Astrocyte (in vitro differentiated cells and primary cell): ENCODE data around the gene RIMKLB. TPM values are rescaled to one million over a fixed set of nuclear protein-coding genes. Genes with fewer than 3 reads are reported as not detected.

Experiments used
- DNase-seq: peaks from one replicate; pipeline ENCODE4 v3.0.0-alpha.2; 2010; ENCODE audit warnings: low read depth
- FAIRE-seq: peaks from 2 replicates; lab custom pipeline; 2011; peaks lifted over from hg19 to GRCh38; lab: Jason Lieb, UNC
- H2AFZ ChIP-seq: 2 replicates; pipeline ENCODE4 v1.6.0; 2012; ENCODE audit warnings: low read depth, low read length, inconsistent platforms
- H3K27ac ChIP-seq: 2 replicates; pipeline ENCODE4 v1.5.1; 2011; ENCODE audit warnings: low read depth, low read length, inconsistent platforms
- H3K27me3 ChIP-seq: 2 replicates; pipeline ENCODE4 v1.6.0; 2011; ENCODE audit warnings: low read length, inconsistent platforms; ENCODE audit not compliant: insufficient read depth
- H3K36me3 ChIP-seq: 2 replicates; pipeline ENCODE4 v1.5.1; 2011; ENCODE audit warnings: low read length, inconsistent platforms; ENCODE audit not compliant: insufficient read depth
- H3K4me1 ChIP-seq: 2 replicates; pipeline ENCODE4 v1.5.1; 2011; ENCODE audit warnings: low read length, inconsistent platforms; ENCODE audit not compliant: insufficient read depth
- H3K4me2 ChIP-seq: 2 replicates; pipeline ENCODE4 v1.6.0; 2012; ENCODE audit warnings: low read length, inconsistent platforms
- H3K4me3 ChIP-seq: 2 replicates; pipeline ENCODE4 v1.5.1; 2011; ENCODE audit warnings: low read depth, mild to moderate bottlenecking, low read length, inconsistent platforms; ENCODE audit not compliant: insufficient read depth
- H3K79me2 ChIP-seq: 2 replicates; pipeline ENCODE4 v1.6.0; 2012; ENCODE audit warnings: mild to moderate bottlenecking, low read length, inconsistent platforms; ENCODE audit not compliant: insufficient read depth
- H3K9ac ChIP-seq: 2 replicates; pipeline ENCODE4 v1.6.0; 2012; ENCODE audit warnings: mild to moderate bottlenecking, low read length, inconsistent platforms
- H3K9me3 ChIP-seq: 2 replicates; pipeline ENCODE4 v1.5.1; 2012; ENCODE audit warnings: low read depth, mild to moderate bottlenecking, low read length, inconsistent platforms; ENCODE audit not compliant: insufficient read depth
- H4K20me1 ChIP-seq: 2 replicates; pipeline ENCODE4 v1.6.0; 2012; ENCODE audit warnings: low read length, inconsistent platforms; ENCODE audit not compliant: insufficient read depth
- H3K27ac Mint-ChIP-seq: one replicate; pipeline ENCODE4 v1.8.0; 2021; ENCODE audit warnings: mild to moderate bottlenecking, mixed read lengths; ENCODE audit not compliant: unreplicated experiment
- H3K27me3 Mint-ChIP-seq: one replicate; pipeline ENCODE4 v1.8.0; 2021; ENCODE audit warnings: low read depth, mixed read lengths; ENCODE audit not compliant: unreplicated experiment
- H3K36me3 Mint-ChIP-seq: one replicate; pipeline ENCODE4 v1.8.0; 2021; ENCODE audit warnings: low read depth, mixed read lengths; ENCODE audit not compliant: unreplicated experiment
- H3K4me1 Mint-ChIP-seq: one replicate; pipeline ENCODE4 v1.8.0; 2021; ENCODE audit warnings: low read depth, mixed read lengths; ENCODE audit not compliant: unreplicated experiment
- H3K4me3 Mint-ChIP-seq: one replicate; pipeline ENCODE4 v1.8.0; 2021; ENCODE audit warnings: mild to moderate bottlenecking, moderate library complexity, mixed read lengths; ENCODE audit not compliant: unreplicated experiment
- H3K9me3 Mint-ChIP-seq: one replicate; pipeline ENCODE4 v1.8.0; 2021; ENCODE audit warnings: mild to moderate bottlenecking, mixed read lengths; ENCODE audit not compliant: unreplicated experiment
- EZH2 ChIP-seq: IDR thresholded peaks from 2 replicates; pipeline ENCODE4 v1.6.1; 2012; ENCODE audit warnings: mild to moderate bottlenecking, low read length, inconsistent platforms; ENCODE audit not compliant: insufficient read depth
- total RNA-seq: library from RNA; stranded (reverse); gene quantifications from 2 replicates; pipeline ENCODE4 v1.2.1, GENCODE V29; 2021
- TF ChIP-seq, protein P1 (sequence below): IDR thresholded peaks from 2 replicates; pipeline ENCODE4 v1.5.1; 2011; ENCODE audit warnings: low read depth, mild to moderate bottlenecking, inconsistent platforms, low read length, moderate library complexity; ENCODE audit not compliant: insufficient read depth

Gene RIMKLB
- total RNA-seq, 1 donor from 2014 or later = 36.6 TPM

DNA sequence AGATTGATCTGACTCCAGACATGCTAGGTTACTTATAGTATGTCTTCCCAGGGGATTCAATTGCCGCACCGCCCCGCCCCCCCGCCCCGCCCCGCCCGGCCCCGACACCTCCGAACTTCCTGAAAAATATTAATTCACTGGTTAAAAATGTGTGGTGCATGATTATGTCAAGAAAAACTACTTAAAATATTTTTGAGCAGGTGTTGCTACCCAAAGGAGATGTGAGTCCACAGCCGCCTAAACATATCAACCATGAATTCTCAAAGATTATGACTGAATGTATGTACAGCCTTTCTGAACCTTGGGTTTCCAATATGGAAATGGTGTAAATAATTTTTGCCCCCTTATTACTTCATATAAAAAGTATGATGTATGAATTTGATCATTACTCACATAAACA, 2.7 kb upstream of the RIMKLB start:
- H3K9me3 Mint-ChIP-seq = no peaks in the 10 kb centered on the region
- H3K4me1 Mint-ChIP-seq = peaks cover 23% of the 10 kb centered on the region

DNA sequence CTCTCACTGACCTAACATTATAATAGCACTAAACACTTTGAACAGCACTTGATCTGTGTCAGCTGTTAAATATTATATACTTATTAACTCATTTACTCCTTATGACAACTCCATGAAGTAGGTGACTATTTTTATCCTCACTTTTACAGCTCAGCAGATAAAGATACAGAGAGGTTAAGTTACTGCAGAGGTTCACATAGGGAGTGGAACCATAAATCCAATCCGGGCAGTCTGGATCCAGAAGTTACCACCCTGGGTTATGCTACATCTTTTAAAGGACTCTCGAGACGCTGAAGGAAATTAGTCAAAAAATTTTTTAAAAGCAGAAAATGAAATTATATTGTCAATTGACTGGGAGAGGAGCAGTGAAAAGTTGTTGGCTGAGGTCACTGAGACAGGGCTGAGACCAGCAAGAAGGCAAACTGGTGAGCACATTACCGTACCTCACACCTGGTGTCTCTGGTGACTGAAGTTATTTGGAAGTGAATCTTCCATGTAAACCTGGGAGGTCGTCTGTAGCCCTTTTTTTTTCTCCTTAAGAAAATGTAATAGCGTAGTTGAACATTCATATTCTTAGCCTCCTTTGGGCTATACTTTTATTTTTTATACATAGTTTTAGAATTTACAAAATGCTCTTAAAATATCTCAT, 1.2 kb upstream of the RIMKLB start:
- no peak for FAIRE-seq
- peak overlapping the region; percentile 92 for H3K4me3 Mint-ChIP-seq

More for the DNA sequence above, 2.7 kb upstream of the RIMKLB start:
- no peaks in the 10 kb centered on the region for H3K27me3 ChIP-seq
- Mint-ChIP-seq H3K27ac (no peak overlapping the region), H3K4me3 (no peak overlapping the region), H3K36me3 (no peaks in the 10 kb centered on the region), H3K27me3 (no peaks in the 10 kb centered on the region)
- no peaks in the 10 kb centered on the region for H3K36me3 ChIP-seq
- peaks cover 10% of the 10 kb centered on the region for H3K4me1 ChIP-seq
- no peak overlapping the region for H3K27ac ChIP-seq
- DNase-seq (no peak), FAIRE-seq (no peak)
- H3K4me2 ChIP-seq = no peak overlapping the region
- H3K79me2 ChIP-seq = peaks cover 21% of the 10 kb centered on the region
- H3K9ac ChIP-seq = no peak overlapping the region
- no peak overlapping the region for H3K4me3 ChIP-seq
- H3K9me3 ChIP-seq = no peaks in the 10 kb centered on the region
- no peak overlapping the region for H2AFZ ChIP-seq
- peaks cover 13% of the 10 kb centered on the region for H4K20me1 ChIP-seq
- TF ChIP-seq, protein P1, sequence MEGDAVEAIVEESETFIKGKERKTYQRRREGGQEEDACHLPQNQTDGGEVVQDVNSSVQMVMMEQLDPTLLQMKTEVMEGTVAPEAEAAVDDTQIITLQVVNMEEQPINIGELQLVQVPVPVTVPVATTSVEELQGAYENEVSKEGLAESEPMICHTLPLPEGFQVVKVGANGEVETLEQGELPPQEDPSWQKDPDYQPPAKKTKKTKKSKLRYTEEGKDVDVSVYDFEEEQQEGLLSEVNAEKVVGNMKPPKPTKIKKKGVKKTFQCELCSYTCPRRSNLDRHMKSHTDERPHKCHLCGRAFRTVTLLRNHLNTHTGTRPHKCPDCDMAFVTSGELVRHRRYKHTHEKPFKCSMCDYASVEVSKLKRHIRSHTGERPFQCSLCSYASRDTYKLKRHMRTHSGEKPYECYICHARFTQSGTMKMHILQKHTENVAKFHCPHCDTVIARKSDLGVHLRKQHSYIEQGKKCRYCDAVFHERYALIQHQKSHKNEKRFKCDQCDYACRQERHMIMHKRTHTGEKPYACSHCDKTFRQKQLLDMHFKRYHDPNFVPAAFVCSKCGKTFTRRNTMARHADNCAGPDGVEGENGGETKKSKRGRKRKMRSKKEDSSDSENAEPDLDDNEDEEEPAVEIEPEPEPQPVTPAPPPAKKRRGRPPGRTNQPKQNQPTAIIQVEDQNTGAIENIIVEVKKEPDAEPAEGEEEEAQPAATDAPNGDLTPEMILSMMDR = no peak
- TF ChIP-seq EZH2 = no peak

More for the DNA sequence above, 1.2 kb upstream of the RIMKLB start:
- H3K9ac ChIP-seq = peak overlapping the region; percentile 98
- peaks cover 29% of the 10 kb centered on the region for H3K4me1 Mint-ChIP-seq
- peak overlapping the region; percentile 95 for H3K27ac Mint-ChIP-seq
- H2AFZ ChIP-seq = peak overlapping the region; percentile 94
- H3K9me3 Mint-ChIP-seq = no peaks in the 10 kb centered on the region
- peak overlapping the region; percentile 91 for H3K4me3 ChIP-seq
- no peaks in the 10 kb centered on the region for H3K27me3 Mint-ChIP-seq
- H3K27me3 ChIP-seq = no peaks in the 10 kb centered on the region
- H3K36me3 ChIP-seq = no peaks in the 10 kb centered on the region
- TF ChIP-seq, protein P1 = no peak
- peak overlapping the region; percentile 69 for H3K27ac ChIP-seq
- H3K4me2 ChIP-seq = peak overlapping the region; percentile 97
- H4K20me1 ChIP-seq = peaks cover 24% of the 10 kb centered on the region
- peaks cover 4% of the 10 kb centered on the region for H3K36me3 Mint-ChIP-seq
- DNase-seq = no peak
- H3K4me1 ChIP-seq = peaks cover 10% of the 10 kb centered on the region
- no peaks in the 10 kb centered on the region for H3K9me3 ChIP-seq
- H3K79me2 ChIP-seq = peaks cover 35% of the 10 kb centered on the region
